GM10266 (cell line): Measurements from ENCODE around the gene IGIP.

Experiments used
- DNase-seq: peaks from one replicate; pipeline ENCODE4 v3.0.0; 2012; ENCODE audit errors: extremely low spot score
- CTCF ChIP-seq: IDR thresholded peaks from 2 replicates; pipeline ENCODE4 v1.5.1; 2012; ENCODE audit warnings: mild to moderate bottlenecking, low read depth; ENCODE audit not compliant: control insufficient read depth, insufficient read depth; ENCODE audit errors: missing control alignments

The IGIP gene

GRCh38 chr5:140107312-140108092 is 18.2 kb upstream of the IGIP start:
- TF ChIP-seq CTCF, result peak; percentile 40
- peak; percentile 91 for DNase-seq

GRCh38 chr5:140108093-140109017 is 17.4 kb upstream of the IGIP start:
- no peak for DNase-seq

GRCh38 chr5:140109018-140109758 is 16.5 kb upstream of the IGIP start:
- no peak for DNase-seq
- TF ChIP-seq CTCF, result no peak

More at GRCh38 chr5:140108093-140109017, 17.4 kb upstream of the IGIP start:
- peak; percentile 3 for TF ChIP-seq CTCF

- DNase-seq, result no peak
Observed at GRCh38 chr5:140109759-140110645, 15.7 kb upstream of the IGIP start.

GRCh38 chr5:140110646-140110957 is 15.1 kb upstream of the IGIP start:
- no peak for TF ChIP-seq CTCF

More at GRCh38 chr5:140109759-140110645, 15.7 kb upstream of the IGIP start:
- TF ChIP-seq CTCF, result no peak

More at GRCh38 chr5:140110646-140110957, 15.1 kb upstream of the IGIP start:
- DNase-seq, result no peak
